ENCODE data around the gene ATG9A. TPM values are rescaled to one million over a fixed set of nuclear protein-coding genes. Genes with fewer than 3 reads are reported as not detected.
"Not testable (repeated sequence)": the region's sequence is repeated elsewhere in the genome, so short reads cannot be mapped to it uniquely, and the experiment has no call there.

The ATG9A gene, protein sequence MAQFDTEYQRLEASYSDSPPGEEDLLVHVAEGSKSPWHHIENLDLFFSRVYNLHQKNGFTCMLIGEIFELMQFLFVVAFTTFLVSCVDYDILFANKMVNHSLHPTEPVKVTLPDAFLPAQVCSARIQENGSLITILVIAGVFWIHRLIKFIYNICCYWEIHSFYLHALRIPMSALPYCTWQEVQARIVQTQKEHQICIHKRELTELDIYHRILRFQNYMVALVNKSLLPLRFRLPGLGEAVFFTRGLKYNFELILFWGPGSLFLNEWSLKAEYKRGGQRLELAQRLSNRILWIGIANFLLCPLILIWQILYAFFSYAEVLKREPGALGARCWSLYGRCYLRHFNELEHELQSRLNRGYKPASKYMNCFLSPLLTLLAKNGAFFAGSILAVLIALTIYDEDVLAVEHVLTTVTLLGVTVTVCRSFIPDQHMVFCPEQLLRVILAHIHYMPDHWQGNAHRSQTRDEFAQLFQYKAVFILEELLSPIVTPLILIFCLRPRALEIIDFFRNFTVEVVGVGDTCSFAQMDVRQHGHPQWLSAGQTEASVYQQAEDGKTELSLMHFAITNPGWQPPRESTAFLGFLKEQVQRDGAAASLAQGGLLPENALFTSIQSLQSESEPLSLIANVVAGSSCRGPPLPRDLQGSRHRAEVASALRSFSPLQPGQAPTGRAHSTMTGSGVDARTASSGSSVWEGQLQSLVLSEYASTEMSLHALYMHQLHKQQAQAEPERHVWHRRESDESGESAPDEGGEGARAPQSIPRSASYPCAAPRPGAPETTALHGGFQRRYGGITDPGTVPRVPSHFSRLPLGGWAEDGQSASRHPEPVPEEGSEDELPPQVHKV
- 10 to 100 TPM; 55.9 to 57.4 TPM for total RNA-seq

DNA sequence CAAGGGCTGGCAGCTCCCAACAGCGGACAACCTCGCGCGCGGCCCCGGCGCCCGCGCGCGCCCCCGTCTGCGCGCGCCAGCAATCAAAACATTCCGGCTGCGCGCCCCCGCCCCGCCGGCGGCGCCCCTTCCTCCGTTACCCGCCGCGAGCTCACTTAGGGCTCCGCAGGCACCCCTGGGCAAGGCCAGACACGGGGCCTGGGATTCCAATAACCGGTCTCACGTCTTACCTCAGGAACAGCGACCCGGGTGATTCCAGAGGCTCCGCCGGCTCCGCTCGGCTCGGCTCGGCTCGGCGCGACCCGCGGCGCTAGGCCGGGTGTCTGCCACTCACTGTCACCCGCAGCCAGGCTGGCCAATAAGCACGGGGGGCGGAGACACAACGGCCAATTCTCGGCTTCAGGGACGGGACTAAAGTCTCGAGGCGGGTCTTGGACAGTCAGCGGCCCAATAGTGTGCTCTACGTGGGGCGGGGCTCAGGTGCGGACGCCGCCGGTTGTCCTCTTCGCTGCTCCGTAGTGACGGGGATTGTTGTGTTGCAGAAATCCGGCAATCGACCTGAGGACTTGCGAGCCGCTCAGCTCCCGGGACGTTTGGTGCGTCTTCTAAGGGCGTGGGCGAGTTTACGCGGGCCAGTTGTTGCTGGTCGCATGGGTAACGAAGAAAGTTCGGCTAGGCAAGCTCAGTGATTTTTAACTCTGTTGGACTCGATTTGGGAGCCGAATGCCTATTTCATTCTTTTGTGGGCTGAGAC, at the start of gene ATG9A, which contains the start of gene ANKZF1:
TSS of gene ATG9A (minus strand) at position 332 of the 754 bp plus-strand sequence. CDS start 1,612 bp downstream, outside the sequence.
TSS of gene ANKZF1 (plus strand) at position 502 of the 754 bp plus-strand sequence. CDS start 452 bp downstream, outside the sequence.
- POLR2A ChIA-PET, result interaction anchor here (0.7 to 2.7 kb wide), 16 partner anchors 10 to 333 kb away, joined by 3 to 38 read pairs (median 6); partner anchors contain the start of genes ABCB6, DNAJB2, GLB1L and NHEJ1
- CTCF ChIA-PET, result interaction anchor here (0.6 to 1.9 kb wide), 11 partner anchors 10 to 69 kb away, joined by 3 to 6 read pairs (median 5); partner anchors contain the start of genes ABCB6, CNPPD1, DNAJB2 and GLB1L

DNA sequence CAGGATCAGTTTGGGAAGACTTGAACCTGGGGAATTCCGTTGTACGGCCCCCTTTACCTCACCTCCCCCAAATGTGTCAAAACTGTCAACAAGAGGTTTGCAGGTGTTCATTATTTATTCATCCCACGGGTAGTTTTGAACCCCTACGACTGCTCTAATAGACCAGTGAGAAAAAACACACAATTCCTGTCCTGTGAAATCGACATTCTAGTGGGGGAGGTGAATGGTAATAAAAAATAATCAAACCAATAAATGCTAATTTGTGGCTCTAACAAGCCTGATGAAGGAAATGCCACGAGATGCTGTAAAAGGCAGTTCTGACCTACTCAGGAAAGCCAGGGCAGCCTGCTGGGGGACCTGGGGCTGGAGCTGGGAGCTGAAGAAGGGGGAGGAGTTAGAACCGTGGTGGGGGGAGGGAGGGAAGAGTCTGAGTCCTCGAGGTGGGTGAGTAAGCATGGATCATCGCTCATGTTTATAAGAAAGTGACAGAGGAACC, 49.3 kb upstream of the ATG9A start:
- ChIA-PET CTCF (interaction anchor here (0.6 to 5.9 kb wide), 15 partner anchors 8 to 102 kb away, joined by 3 to 76 read pairs (median 5); partner anchors contain the start of genes ABCB6, ANKZF1, ATG9A and CNPPD1), POLR2A (interaction anchor here (0.6 to 5.4 kb wide), 17 partner anchors 8 to 879 kb away, joined by 3 to 57 read pairs (median 6); partner anchors contain the start of genes ABCB6, ANKZF1, ATG9A and CTDSP1)

DNA sequence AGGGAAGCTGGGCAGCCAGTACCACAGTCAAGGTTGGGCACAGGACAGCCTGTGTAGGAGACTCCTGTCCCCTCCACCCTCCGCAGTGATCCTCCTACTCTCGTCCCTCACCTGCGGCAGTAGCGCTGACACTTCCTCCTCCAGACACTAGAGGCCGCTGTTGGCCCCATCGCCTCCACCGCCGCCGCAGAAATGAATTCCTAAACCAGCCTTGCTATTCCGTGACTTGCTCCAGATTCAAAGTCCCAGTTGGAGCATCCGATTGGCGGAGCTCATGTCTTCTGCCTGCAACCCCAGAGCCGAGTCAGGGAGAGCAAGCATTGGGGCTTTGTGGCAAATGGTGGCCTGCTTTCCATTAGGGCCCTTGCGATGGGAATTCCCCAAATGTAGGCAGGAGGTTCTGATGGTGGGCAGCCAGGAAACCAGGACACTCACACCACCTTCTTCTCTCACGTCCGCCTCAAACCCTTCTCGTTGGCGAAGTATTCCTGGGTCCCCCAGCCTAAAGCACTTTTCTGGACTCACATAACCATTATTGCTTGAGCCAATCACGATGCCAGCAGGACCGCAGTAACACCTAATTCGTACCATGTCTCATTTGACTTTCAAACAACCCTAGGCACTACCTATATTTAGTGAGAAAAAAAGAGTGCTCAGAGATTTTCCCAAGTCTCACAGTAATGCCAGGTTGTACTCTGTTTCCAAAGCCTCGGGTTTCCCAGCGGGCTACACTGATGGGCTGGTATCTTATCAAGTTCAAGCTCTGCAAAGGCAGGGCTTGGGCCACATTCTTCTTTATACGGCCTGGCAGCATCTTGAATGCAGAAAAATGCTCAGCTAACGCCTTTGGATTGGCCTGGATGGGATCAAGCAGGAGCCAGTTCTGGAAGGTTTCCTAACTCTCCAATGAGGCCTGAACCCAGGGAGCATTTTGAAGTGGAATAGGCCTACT, 48.5 kb upstream of the ATG9A start:
- ChIA-PET POLR2A (interaction anchor here (0.5 to 5.4 kb wide), 16 partner anchors 9 to 878 kb away, joined by 4 to 57 read pairs (median 6); partner anchors contain the start of genes ABCB6, ANKZF1, ATG9A and CTDSP1), CTCF (interaction anchor here (1.1 to 5.9 kb wide), 18 partner anchors 8 to 118 kb away, joined by 3 to 76 read pairs (median 8); partner anchors contain the start of genes ABCB6, ANKZF1, ATG9A and GLB1L)

DNA sequence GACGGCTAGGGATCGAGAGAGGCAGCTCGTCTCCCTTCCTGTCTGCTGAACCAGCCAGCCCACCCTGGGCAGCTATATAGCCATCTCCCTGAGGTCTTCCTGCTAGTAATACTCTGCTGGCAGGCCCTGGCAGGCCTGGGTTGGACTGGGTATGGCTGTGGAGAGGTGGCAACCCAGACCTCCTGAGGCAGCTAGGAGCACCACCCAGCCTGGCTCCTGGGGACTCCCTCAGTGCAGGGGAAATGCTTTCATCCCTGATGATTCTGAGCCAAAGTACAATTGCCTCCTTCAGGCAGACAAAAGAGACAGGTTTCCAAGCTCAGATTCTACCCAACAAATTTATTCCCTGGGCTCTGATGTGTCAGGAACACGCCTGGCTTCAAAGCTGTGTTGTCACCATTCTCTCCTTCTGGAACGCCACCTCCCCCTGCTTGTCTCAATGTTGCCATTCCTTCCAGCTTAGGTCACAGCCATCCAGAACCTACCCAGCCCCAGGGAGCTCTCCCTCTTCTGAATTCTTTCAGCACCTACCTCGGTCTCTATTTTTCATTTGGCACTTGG, 45.0 kb upstream of the ATG9A start:
- ChIA-PET POLR2A (no interaction called here), CTCF (interaction anchor here (1.6 to 2.1 kb wide), 2 partner anchors 13 to 20 kb away, joined by 4 to 7 read pairs; no protein-coding TSS in a partner anchor)

DNA sequence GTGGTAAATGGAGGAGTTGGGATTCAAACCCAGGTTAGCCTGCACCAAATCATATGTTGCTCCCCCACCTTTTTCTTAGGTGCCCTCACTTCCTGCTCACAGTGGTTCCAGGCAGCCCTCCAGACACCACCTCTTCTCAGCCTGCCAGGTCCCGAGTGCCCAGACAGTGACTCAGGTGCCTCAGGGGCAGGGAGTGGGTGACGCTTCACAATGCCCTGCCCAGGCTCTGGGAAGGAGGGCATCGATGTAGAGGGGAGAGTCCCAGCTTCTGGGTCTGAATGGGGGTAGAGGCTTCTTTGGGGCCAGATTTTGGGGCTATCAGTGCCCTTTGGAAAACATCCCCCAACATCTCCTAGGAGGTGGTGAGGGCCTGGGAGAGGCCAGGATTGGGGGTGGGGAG, 44.5 kb upstream of the ATG9A start:
- CTCF ChIA-PET, result interaction anchor here (1.6 to 2.1 kb wide), 2 partner anchors 13 to 21 kb away, joined by 4 to 7 read pairs; no protein-coding TSS in a partner anchor
- POLR2A ChIA-PET, result no interaction called here

DNA sequence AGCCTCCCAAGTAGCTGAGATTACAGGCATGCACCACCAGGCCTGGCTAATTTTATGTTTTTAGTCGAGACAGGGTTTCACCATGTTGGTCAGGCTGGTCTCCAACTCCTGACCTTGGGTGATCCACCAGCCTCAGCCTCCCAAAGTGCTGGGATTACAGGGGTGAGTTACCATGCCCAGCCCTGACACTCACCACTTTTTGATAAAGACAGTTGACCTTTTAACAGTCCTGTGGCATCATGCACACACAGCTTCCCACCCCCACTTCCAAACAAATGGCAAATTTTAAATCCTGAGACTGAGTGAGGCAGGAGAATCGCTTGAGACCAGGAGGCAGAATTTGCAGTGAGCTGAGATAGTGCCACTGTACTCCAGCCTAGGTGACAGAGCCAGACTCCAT, 43.6 kb upstream of the ATG9A start:
- ChIA-PET POLR2A (no interaction called here), CTCF (interaction anchor here (2.1 kb wide), 1 partner anchor 12 kb away, joined by 7 read pairs; no protein-coding TSS in a partner anchor)

DNA sequence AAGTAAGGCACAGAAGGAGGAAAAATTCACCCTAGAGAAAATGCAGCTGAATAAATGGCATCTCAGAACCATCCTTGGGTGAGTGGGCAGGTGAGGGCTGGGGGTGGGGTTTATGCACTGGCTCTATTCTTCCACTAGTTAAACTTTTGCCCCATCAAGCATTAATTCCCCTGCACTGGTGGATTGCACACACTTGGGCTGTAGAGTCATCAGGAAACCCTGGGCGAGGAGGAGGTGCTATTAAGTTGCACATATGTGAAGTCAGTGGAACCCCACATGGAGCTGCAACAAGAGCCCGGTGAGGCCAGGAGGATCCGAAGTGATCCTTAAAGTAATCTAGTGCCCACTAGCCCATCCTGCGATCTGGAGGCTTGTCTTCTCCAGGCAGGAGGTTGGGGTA, 42.9 kb upstream of the ATG9A start:
- CTCF ChIA-PET, result interaction anchor here (0.8 kb wide), 1 partner anchor 21 kb away, joined by 3 read pairs; no protein-coding TSS in a partner anchor

DNA sequence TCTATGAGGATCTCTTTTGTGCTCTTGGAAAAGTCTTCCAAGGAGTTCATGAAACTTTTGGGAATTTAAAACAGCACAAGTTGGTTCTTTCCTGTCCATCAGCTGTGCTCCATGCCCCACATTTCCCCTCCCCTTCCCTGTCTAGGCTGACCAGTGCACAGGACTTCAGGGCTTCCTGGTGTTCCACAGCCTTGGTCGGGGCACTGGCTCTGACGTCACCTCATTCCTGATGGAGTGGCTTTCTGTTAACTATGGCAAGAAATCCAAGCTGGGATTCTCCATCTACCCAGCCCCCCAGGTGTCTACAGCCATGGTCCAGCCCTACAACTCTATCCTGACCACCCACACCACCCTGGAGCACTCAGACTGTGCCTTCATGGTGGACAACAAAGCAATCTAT, 41.6 kb upstream of the ATG9A start:
- ChIA-PET POLR2A (no interaction called here), CTCF (interaction anchor here (1.8 kb wide), 1 partner anchor 24 kb away, joined by 5 read pairs; no protein-coding TSS in a partner anchor)

More for the DNA sequence above, 42.9 kb upstream of the ATG9A start:
- POLR2A ChIA-PET, result no interaction called here

DNA sequence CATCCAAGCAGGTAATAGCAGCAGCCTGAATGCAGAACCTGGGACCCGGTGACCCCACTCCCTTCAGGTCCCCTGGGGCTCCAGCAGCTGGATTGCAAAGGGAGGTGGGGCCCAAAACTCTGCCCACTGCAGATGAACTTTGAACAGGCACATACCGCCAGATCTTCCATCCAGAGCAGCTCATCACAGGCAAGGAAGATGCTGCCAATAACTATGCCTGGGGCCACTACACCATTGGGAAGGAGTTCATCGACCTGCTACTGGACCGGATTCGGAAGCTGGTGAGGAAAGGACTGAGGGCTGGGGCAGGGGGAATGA, 40.6 kb upstream of the ATG9A start:
- CTCF ChIA-PET, result interaction anchor here (1.2 to 2.4 kb wide), 3 partner anchors 8 to 97 kb away, joined by 4 to 9 read pairs (median 5); partner anchors contain the start of gene DNAJB2
- POLR2A ChIA-PET, result no interaction called here

DNA sequence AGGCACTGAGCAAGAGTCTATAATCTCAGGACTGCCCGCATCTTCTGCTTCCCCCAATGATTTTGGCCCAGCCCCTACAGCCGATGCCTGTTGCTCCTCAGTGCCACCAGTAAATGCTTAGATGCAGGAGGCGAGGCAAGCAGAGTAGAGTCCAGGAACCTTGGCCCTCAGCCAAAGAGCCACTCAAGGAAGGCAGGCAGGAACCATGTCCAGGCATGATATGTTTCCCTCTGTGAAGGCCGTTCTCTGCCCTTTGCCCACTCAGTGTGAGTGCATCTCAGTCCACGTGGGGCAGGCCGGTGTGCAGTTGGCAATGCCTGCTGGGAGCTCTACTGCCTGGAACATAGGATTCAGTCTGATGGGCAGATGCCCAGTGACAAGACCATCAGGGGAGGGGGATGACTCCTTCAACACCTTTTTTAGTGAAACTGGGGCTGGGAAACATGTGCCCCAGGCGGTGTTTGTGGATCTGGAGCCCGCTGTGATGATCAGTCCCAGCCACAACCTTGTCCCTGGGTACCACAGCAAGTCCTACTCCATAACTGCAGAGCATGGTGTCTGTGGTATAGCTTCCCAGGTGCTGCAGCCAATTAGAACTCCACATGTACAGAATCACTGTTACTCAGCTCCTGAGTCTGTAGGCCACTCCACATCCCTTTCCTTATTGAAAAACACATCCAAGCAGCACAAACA, 40.1 kb upstream of the ATG9A start:
- ChIA-PET POLR2A (no interaction called here), CTCF (interaction anchor here (1.2 to 2.4 kb wide), 3 partner anchors 9 to 97 kb away, joined by 4 to 9 read pairs (median 5); partner anchors contain the start of gene DNAJB2)

DNA sequence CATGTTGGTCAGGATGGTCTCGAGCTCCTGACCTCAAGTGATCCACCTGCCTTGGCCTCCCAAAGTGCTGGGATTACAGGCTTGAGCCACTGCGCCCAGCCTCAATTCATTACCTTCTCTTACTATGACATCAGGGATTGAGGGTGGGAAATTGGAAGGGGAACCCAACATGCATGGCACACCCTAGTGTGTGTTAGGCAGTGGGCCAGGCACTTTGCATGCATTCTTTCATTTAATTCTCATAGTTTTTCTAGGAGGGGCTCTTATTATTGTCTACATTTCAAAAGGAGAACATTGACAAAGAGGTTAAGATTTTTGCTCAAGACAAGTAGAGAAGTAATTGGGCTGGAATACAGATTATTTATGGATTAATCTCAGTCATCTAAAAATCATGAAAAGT, 38.9 kb upstream of the ATG9A start:
- ChIA-PET POLR2A (no interaction called here), CTCF (interaction anchor here (0.7 to 2.4 kb wide), 2 partner anchors 10 to 29 kb away, joined by 3 to 9 read pairs; partner anchors contain the start of gene DNAJB2)

DNA sequence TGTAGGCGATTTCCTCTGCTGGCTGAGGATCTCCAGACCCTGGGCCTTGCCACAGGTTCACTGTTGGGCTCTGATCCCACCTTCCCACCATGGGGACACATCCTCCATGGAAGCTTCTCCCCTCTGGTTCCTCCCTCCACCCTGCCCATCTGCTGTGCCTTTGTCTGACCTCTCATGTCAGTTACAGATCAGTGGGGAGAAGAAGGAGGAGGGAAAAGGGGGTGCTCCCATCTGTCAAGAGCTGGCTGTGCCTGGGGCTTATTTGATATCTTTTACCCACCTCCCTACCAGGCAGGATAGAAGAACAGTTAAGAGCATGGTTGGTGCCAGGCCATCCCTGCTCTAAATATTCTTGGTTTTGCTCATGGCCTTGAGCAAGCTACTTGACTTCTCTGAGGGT, 37.5 kb upstream of the ATG9A start:
- ChIA-PET CTCF (no interaction called here), POLR2A (no interaction called here)

DNA sequence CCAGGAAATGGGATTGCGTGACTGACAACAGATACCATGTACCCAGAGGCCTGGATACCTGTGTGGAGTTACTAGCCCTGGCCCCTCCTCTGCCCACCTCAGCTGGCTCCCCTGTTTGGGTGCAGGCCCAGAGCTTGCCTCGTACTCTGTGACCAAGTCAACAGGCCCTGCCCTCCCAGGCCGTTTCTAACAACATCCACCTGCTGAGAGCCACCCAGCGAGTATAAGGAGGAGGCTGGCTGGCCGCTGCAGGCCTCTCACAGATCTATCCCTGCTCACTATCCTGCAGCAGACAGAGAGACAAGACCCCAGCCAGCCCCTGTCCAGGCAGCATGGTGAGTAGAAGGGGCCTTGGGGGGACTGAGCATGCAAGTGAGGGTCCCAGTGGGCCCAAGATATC, 36.8 kb upstream of the ATG9A start:
- CTCF ChIA-PET, result interaction anchor here (1.1 kb wide), 1 partner anchor 29 kb away, joined by 4 read pairs; no protein-coding TSS in a partner anchor
- POLR2A ChIA-PET, result no interaction called here

DNA sequence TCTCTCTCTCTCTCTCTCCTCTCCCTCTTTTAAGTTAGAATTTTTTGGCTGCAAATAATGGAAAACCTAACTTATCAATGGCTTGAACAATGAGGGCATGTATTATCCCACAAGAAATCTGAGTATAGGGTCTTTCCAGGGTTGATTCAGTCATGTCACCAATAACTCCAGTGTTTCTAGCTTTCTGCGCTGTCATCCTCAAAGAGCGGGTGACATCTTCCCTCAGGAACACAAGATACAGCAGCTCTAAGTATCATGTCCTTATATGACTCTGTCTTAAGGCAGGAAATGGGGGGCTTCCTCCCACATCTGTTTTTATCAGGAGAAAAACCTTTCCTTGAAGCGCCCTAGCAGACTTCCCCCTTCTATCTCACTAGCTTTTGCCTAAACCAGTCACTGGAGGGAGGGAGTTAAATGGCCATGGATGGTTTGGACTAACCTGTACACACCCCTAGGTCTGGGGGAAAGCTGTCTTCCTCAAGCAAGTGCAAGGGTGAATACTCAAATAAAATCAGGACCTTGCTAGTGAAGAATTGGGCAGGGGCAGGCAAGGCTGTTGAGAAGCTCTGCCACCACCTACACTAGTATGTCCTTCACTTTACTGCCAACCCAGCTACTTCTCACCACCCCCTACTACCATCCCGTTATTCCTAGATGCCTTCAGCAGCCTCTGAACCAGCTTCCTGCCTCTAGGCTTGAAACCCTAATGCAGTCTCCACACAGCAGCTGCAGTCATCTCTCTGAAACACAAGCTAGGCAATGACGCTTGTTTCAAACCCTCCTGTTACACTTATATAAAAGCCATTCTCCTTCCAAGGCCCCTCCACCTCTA, 31.8 kb upstream of the ATG9A start:
- ChIA-PET CTCF (interaction anchor here (1.4 to 1.5 kb wide), 3 partner anchors 13 to 106 kb away, joined by 3 to 7 read pairs (median 5); no protein-coding TSS in a partner anchor), POLR2A (interaction anchor here (0.6 kb wide), 1 partner anchor 12 kb away, joined by 3 read pairs; no protein-coding TSS in a partner anchor)

DNA sequence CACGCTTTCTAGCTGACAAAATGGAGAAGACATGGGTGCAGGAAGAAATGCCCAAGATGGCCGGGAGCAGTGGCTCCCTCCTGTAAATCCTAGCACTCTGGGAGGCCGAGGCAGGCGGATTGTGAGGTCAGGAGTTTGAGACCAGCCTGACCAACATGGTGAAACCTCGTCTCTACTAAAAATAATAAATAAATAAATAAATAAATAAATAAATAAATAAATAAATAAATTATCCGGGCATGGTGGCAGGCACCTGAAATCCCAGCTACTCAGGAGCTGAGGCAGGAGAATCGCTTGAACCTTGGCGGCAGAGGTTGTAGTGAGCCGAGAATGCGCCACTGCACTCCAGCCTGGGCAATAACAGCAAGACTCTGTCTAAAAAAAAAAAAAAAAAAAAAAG, 29.5 kb upstream of the ATG9A start:
- POLR2A ChIA-PET, result not testable (repeated sequence)
- CTCF ChIA-PET, result interaction anchor here (0.7 to 2.0 kb wide), 3 partner anchors 11 to 36 kb away, joined by 3 to 8 read pairs (median 3); no protein-coding TSS in a partner anchor
